ENCODE data around the gene RNASEH1. TPM values are rescaled to one million over a fixed set of nuclear protein-coding genes. Genes with fewer than 3 reads are reported as not detected.
A peak's percentile ranks its signal among the peaks of the same experiment; 100 is the strongest.

RNASEH1 gene
- total and polyA plus RNA-seq, 2 of the 13 experiments (the other 11 are each of a cell fraction or from before 2014, with no cell fraction given), result 14.5 to 57.4 TPM

GRCh38 chr2:3536682-3537632 lies 21.2 kb downstream of the RNASEH1 start (continued):
- TF ChIP-seq E2F1 (CRISPR knock-in tag; IDR thresholded peaks at IDR 0.05) (peak; percentile 60; the same call in 1 of the 2 replicates), ZNF282 (IDR thresholded peaks at IDR 0.05; ENCODE audit: partially characterized antibody) (no peak), KDM5A (IDR thresholded peaks at IDR 0.05; ENCODE audit: borderline replicate concordance, low read length) (peak; percentile 80; the same call in 1 of the 2 replicates), ZNF329 (CRISPR knock-in tag; IDR thresholded peaks at IDR 0.05; ENCODE audit: low read depth) (no peak), ZNF646 (CRISPR knock-in tag; IDR thresholded peaks at IDR 0.05) (no peak), MYC (CRISPR knock-in tag; IDR thresholded peaks at IDR 0.05; ENCODE audit: borderline replicate concordance) (peak; percentile 75; the same call in 1 of the 2 replicates), SMC3 (IDR thresholded peaks at IDR 0.05; ENCODE audit: low read length) (peak; percentile 11; the same call in 1 of the 2 replicates), SUZ12 (IDR thresholded peaks at IDR 0.05; ENCODE audit: low read depth, low read length) (no peak), GPN1 (CRISPR knock-in tag; IDR thresholded peaks at IDR 0.05; ENCODE audit: borderline replicate concordance) (no peak), NCOA2 (CRISPR knock-in tag; IDR thresholded peaks at IDR 0.05) (no peak), JUND (CRISPR knock-in tag; IDR thresholded peaks at IDR 0.05) (no peak), NR2F6 (IDR thresholded peaks at IDR 0.05) (peak; percentile 36; the same call in 1 of the 2 replicates), NR2F6 (CRISPR knock-in tag; IDR thresholded peaks at IDR 0.05) (peak; percentile 67; the same call in 1 of the 2 replicates), ZBTB38 (CRISPR knock-in tag; IDR thresholded peaks at IDR 0.05) (0 out of 2 replicates have a peak, but pooled peaks have one; percentile 16), BORCS8-MEF2B (CRISPR knock-in tag; IDR thresholded peaks at IDR 0.05) (0 out of 2 replicates have a peak, but pooled peaks have one; percentile 16), HNF4G (IDR thresholded peaks at IDR 0.05; ENCODE audit: borderline replicate concordance, low read depth, low read length) (no peak), HNF4G (CRISPR knock-in tag; IDR thresholded peaks at IDR 0.05; ENCODE audit: borderline replicate concordance, low read depth) (0 out of 2 replicates have a peak, but pooled peaks have one; percentile 3), XRCC5 (optimal IDR thresholded peaks at IDR 0.05; ENCODE audit: low read length) (peak; percentile 89)
- TF ChIP-seq, protein P1, sequence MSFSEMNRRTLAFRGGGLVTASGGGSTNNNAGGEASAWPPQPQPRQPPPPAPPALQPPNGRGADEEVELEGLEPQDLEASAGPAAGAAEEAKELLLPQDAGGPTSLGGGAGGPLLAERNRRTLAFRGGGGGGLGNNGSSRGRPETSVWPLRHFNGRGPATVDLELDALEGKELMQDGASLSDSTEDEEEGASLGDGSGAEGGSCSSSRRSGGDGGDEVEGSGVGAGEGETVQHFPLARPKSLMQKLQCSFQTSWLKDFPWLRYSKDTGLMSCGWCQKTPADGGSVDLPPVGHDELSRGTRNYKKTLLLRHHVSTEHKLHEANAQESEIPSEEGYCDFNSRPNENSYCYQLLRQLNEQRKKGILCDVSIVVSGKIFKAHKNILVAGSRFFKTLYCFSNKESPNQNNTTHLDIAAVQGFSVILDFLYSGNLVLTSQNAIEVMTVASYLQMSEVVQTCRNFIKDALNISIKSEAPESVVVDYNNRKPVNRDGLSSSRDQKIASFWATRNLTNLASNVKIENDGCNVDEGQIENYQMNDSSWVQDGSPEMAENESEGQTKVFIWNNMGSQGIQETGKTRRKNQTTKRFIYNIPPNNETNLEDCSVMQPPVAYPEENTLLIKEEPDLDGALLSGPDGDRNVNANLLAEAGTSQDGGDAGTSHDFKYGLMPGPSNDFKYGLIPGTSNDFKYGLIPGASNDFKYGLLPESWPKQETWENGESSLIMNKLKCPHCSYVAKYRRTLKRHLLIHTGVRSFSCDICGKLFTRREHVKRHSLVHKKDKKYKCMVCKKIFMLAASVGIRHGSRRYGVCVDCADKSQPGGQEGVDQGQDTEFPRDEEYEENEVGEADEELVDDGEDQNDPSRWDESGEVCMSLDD (CRISPR knock-in tag; IDR thresholded peaks at IDR 0.05; ENCODE audit: borderline replicate concordance), result 0 out of 2 replicates have a peak, but pooled peaks have one; percentile 45

All from HepG2 (cell line).